BLaER1 (cell line): ENCODE data around the gene SYTL4.

Experiments used
- H3K27ac ChIP-seq: shearing (Covaris generic); formaldehyde crosslinking; 2 replicates; pipeline ENCODE4 v1.8.1; 2022
- H3K27me3 ChIP-seq: shearing (Covaris generic); formaldehyde crosslinking; 2 replicates; pipeline ENCODE4 v1.8.1; 2022
- H3K36me3 ChIP-seq: shearing (Covaris generic); formaldehyde crosslinking; 2 replicates; pipeline ENCODE4 v1.8.1; 2022
- H3K4me1 ChIP-seq: shearing (Covaris generic); formaldehyde crosslinking; 2 replicates; pipeline ENCODE4 v1.8.1; 2022
- H3K4me2 ChIP-seq: shearing (Covaris generic); formaldehyde crosslinking; 2 replicates; pipeline ENCODE4 v1.8.1; 2022
- H3K4me3 ChIP-seq: shearing (Covaris generic); formaldehyde crosslinking; 2 replicates; pipeline ENCODE4 v1.8.1; 2022
- H3K9ac ChIP-seq: shearing (Covaris generic); formaldehyde crosslinking; 2 replicates; pipeline ENCODE4 v1.8.1; 2022
- H3K9me3 ChIP-seq: shearing (Covaris generic); formaldehyde crosslinking; 2 replicates; pipeline ENCODE4 v1.8.1; 2022
- H4K20me1 ChIP-seq: shearing (Covaris generic); formaldehyde crosslinking; 2 replicates; pipeline ENCODE4 v1.8.1; 2022
- Cebpa-rat ChIP-seq: shearing (Covaris generic); IDR thresholded peaks from 2 replicates; pipeline ENCODE4 v1.8.1; 2022

The SYTL4 gene

GRCh38 chrX:100721328-100721727 lies 10.6 kb downstream of the SYTL4 start:
- H3K4me2 ChIP-seq: no peak overlapping the region
- H4K20me1 ChIP-seq: no peaks in the 10 kb centered on the region
- peaks cover 6% of the 10 kb centered on the region; the same call in 1 of the 2 replicates for H3K9me3 ChIP-seq
- no peak overlapping the region for H3K4me3 ChIP-seq
- H3K27ac ChIP-seq: no peak overlapping the region
- H3K27me3 ChIP-seq: no peaks in the 10 kb centered on the region
- no peak overlapping the region for H3K9ac ChIP-seq
- H3K36me3 ChIP-seq: no peaks in the 10 kb centered on the region
- no peaks in the 10 kb centered on the region for H3K4me1 ChIP-seq
- TF ChIP-seq Cebpa-rat: no peak

GRCh38 chrX:100720301-100720700 lies 11.6 kb downstream of the SYTL4 start:
- Histone ChIP-seq H3K36me3 (no peaks in the 10 kb centered on the region), H3K4me1 (no peaks in the 10 kb centered on the region), H3K4me3 (no peak overlapping the region), H4K20me1 (no peaks in the 10 kb centered on the region), H3K4me2 (no peak overlapping the region), H3K9me3 (peaks cover 6% of the 10 kb centered on the region; the same call in 1 of the 2 replicates), H3K27ac (no peak overlapping the region), H3K9ac (no peak overlapping the region), H3K27me3 (no peaks in the 10 kb centered on the region)
- no peak for TF ChIP-seq Cebpa-rat

GRCh38 chrX:100719139-100719538 lies 12.8 kb downstream of the SYTL4 start:
- H3K4me2 ChIP-seq: no peak overlapping the region
- H3K9ac ChIP-seq: no peak overlapping the region
- H4K20me1 ChIP-seq: no peaks in the 10 kb centered on the region
- H3K4me3 ChIP-seq: no peak overlapping the region
- no peaks in the 10 kb centered on the region for H3K36me3 ChIP-seq
- no peaks in the 10 kb centered on the region for H3K27me3 ChIP-seq
- H3K27ac ChIP-seq: no peak overlapping the region
- no peaks in the 10 kb centered on the region for H3K4me1 ChIP-seq
- peaks cover 6% of the 10 kb centered on the region; the same call in 1 of the 2 replicates for H3K9me3 ChIP-seq
- TF ChIP-seq Cebpa-rat: no peak

GRCh38 chrX:100717363-100717762 lies 14.6 kb downstream of the SYTL4 start:
- no peak overlapping the region for H3K27ac ChIP-seq
- no peak overlapping the region for H3K4me2 ChIP-seq
- TF ChIP-seq Cebpa-rat: no peak
- H3K27me3 ChIP-seq: no peaks in the 10 kb centered on the region
- H3K9me3 ChIP-seq: no peaks in the 10 kb centered on the region
- no peak overlapping the region for H3K4me3 ChIP-seq
- no peak overlapping the region for H3K9ac ChIP-seq
- H3K36me3 ChIP-seq: no peaks in the 10 kb centered on the region
- no peaks in the 10 kb centered on the region for H4K20me1 ChIP-seq
- no peaks in the 10 kb centered on the region for H3K4me1 ChIP-seq

GRCh38 chrX:100710816-100711215 lies 21.1 kb downstream of the SYTL4 start:
- H3K4me3 ChIP-seq: no peak overlapping the region
- H3K36me3 ChIP-seq: no peaks in the 10 kb centered on the region
- H3K4me1 ChIP-seq: no peaks in the 10 kb centered on the region
- H3K4me2 ChIP-seq: no peak overlapping the region
- H3K9ac ChIP-seq: no peak overlapping the region
- no peak overlapping the region for H3K27ac ChIP-seq
- TF ChIP-seq Cebpa-rat: no peak
- no peaks in the 10 kb centered on the region for H3K27me3 ChIP-seq
- no peaks in the 10 kb centered on the region for H4K20me1 ChIP-seq
- no peaks in the 10 kb centered on the region for H3K9me3 ChIP-seq

- no peak overlapping the region for H3K4me3 ChIP-seq
- H4K20me1 ChIP-seq: no peaks in the 10 kb centered on the region
- no peaks in the 10 kb centered on the region for H3K36me3 ChIP-seq
- H3K4me1 ChIP-seq: no peaks in the 10 kb centered on the region
- no peak overlapping the region for H3K9ac ChIP-seq
- no peak overlapping the region for H3K4me2 ChIP-seq
- no peak for TF ChIP-seq Cebpa-rat
- no peak overlapping the region for H3K27ac ChIP-seq
- no peaks in the 10 kb centered on the region for H3K9me3 ChIP-seq
- H3K27me3 ChIP-seq: no peaks in the 10 kb centered on the region
These were observed 27.2 kb downstream of the SYTL4 start for GRCh38 chrX:100704581-100705203.

GRCh38 chrX:100700809-100701208 lies 31.1 kb downstream of the SYTL4 start:
- no peak overlapping the region for H3K4me2 ChIP-seq

GRCh38 chrX:100698551-100698950 lies 33.4 kb downstream of the SYTL4 start:
- no peaks in the 10 kb centered on the region for H3K9me3 ChIP-seq
- H3K4me1 ChIP-seq: no peaks in the 10 kb centered on the region
- no peak overlapping the region for H3K9ac ChIP-seq
- no peaks in the 10 kb centered on the region for H4K20me1 ChIP-seq
- no peaks in the 10 kb centered on the region for H3K36me3 ChIP-seq
- H3K27ac ChIP-seq: no peak overlapping the region
- H3K4me3 ChIP-seq: no peak overlapping the region
- H3K4me2 ChIP-seq: no peak overlapping the region
- no peaks in the 10 kb centered on the region for H3K27me3 ChIP-seq
- no peak for TF ChIP-seq Cebpa-rat

More at GRCh38 chrX:100700809-100701208, 31.1 kb downstream of the SYTL4 start:
- Histone ChIP-seq H4K20me1 (no peaks in the 10 kb centered on the region), H3K9ac (no peak overlapping the region), H3K4me1 (no peaks in the 10 kb centered on the region), H3K4me3 (no peak overlapping the region), H3K27ac (no peak overlapping the region), H3K9me3 (no peaks in the 10 kb centered on the region), H3K36me3 (no peaks in the 10 kb centered on the region), H3K27me3 (no peaks in the 10 kb centered on the region)
- no peak for TF ChIP-seq Cebpa-rat

- no peak overlapping the region for H3K4me2 ChIP-seq
- no peak for TF ChIP-seq Cebpa-rat
- H4K20me1 ChIP-seq: no peaks in the 10 kb centered on the region
- H3K4me3 ChIP-seq: no peak overlapping the region
- H3K36me3 ChIP-seq: no peaks in the 10 kb centered on the region
- H3K27me3 ChIP-seq: no peaks in the 10 kb centered on the region
- no peak overlapping the region for H3K27ac ChIP-seq
- H3K9me3 ChIP-seq: no peaks in the 10 kb centered on the region
- no peaks in the 10 kb centered on the region for H3K4me1 ChIP-seq
- no peak overlapping the region for H3K9ac ChIP-seq
These were observed 35.1 kb downstream of the SYTL4 start for GRCh38 chrX:100696699-100697351.

- Histone ChIP-seq H3K4me3 (no peak overlapping the region), H3K4me1 (no peaks in the 10 kb centered on the region), H3K27ac (no peak overlapping the region), H4K20me1 (no peaks in the 10 kb centered on the region), H3K4me2 (no peak overlapping the region), H3K9ac (no peak overlapping the region), H3K36me3 (no peaks in the 10 kb centered on the region), H3K9me3 (no peaks in the 10 kb centered on the region), H3K27me3 (no peaks in the 10 kb centered on the region)
- TF ChIP-seq Cebpa-rat: no peak
These were observed 35.9 kb downstream of the SYTL4 start for GRCh38 chrX:100695991-100696390.
